ENCODE results near the gene ILDR2. TPM values are rescaled to one million over a fixed set of nuclear protein-coding genes. Genes with fewer than 3 reads are reported as not detected.

Gene ILDR2
- total and polyA plus RNA-seq, 10 of the 15 experiments (the other 5 are each of a cell fraction or from before 2014, with no cell fraction given): 0.05 to 5.3 (median 1.9) TPM

DNA sequence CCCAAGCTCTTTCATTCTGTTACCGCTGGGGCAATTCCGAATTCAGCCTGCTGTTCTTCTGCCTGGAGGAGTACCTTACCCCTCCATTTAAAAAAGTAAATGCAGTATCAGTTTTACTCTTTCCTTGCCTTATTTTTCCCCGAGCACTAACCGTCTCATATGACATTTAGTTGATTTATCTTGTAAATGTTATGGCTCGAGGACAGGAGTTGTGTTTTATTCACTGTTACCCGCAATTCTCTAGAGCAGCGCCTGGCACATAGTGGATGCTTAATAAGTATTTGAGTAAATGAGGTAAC is 98.9 kb downstream of the ILDR2 start:
- intact Hi-C loops (cut with micrococcal nuclease; ENCODE audit: unreplicated experiment) (no loop called here), in situ Hi-C loops (cut with MboI) (no loop called here)
- H3K27ac ChIP-seq (ENCODE audit: control insufficient read depth, insufficient read depth): peak overlapping the region; percentile 13; the same call in 1 of the 2 replicates
- WGBS (ENCODE audit: insufficient coverage, insufficient replicate concordance, low lambda C conversion rate, missing lambda C conversion rate): under 1% methylated on average over 7 of the region's 7 CpGs
- FAIRE-seq (no peak), ATAC-seq (no peak), DNase-seq (ENCODE audit: low read depth, low spot score) (no peak)
- no peaks in the 10 kb centered on the region for H3K9me3 ChIP-seq (replicated peaks; ENCODE audit: control insufficient read depth, insufficient read depth, low read length)
- H4K20me1 ChIP-seq (ENCODE audit: control insufficient read depth, insufficient read depth): no peaks in the 10 kb centered on the region
- no peaks in the 10 kb centered on the region for H3K27me3 ChIP-seq (replicated peaks in 1 of 2; ENCODE audit: control insufficient read depth in 2 of 2, insufficient read depth in 2 of 2, low read length in 1 of 2)
- ChIA-PET SMC1A (ENCODE audit: uncharacterized antibody, unreplicated experiment) (interaction anchor here (0.7 to 1.1 kb wide), 2 partner anchors 182 to 183 kb away, joined by 3 read pairs; no protein-coding TSS in a partner anchor), CTCF (interaction anchor here (0.6 to 2.1 kb wide), 6 partner anchors 21 to 343 kb away, joined by 3 to 10 read pairs (median 4); no protein-coding TSS in a partner anchor), POLR2A (interaction anchor here (1.3 to 1.5 kb wide), 2 partner anchors 12 to 36 kb away, joined by 4 to 10 read pairs; partner anchors contain the start of gene POGK), RAD21 (ENCODE audit: unreplicated experiment) (interaction anchor here (1.1 to 1.6 kb wide), 3 partner anchors 34 to 344 kb away, joined by 8 to 11 read pairs (median 10); partner anchors contain the start of genes POGK and POU2F1)
- H3K9ac ChIP-seq (ENCODE audit: control insufficient read depth, insufficient read depth, low read length): peak overlapping the region; percentile 68
- H2AFZ ChIP-seq (ENCODE audit: control insufficient read depth, low read depth, low read length): peak overlapping the region; percentile 96
- peak overlapping the region; percentile 88 for H3K4me2 ChIP-seq (ENCODE audit: control insufficient read depth, insufficient read depth)
- H3K79me2 ChIP-seq (ENCODE audit: control insufficient read depth, insufficient read depth, low read length): peaks cover 37% of the 10 kb centered on the region
- no peaks in the 10 kb centered on the region; a peak in 1 of 4 replicates for H3K36me3 ChIP-seq (ENCODE audit: control insufficient read depth in 2 of 2, insufficient read depth in 2 of 2, low read length in 1 of 2)
- H3K4me1 ChIP-seq (ENCODE audit: control insufficient read depth, insufficient read depth, low read length): peaks cover 5% of the 10 kb centered on the region; the same call in 1 of the 2 replicates
- H3K4me3 ChIP-seq: peak overlapping the region; percentile 63
- no TSS peak for BruUV-seq (replicated peaks)
- TF ChIP-seq, protein P1, sequence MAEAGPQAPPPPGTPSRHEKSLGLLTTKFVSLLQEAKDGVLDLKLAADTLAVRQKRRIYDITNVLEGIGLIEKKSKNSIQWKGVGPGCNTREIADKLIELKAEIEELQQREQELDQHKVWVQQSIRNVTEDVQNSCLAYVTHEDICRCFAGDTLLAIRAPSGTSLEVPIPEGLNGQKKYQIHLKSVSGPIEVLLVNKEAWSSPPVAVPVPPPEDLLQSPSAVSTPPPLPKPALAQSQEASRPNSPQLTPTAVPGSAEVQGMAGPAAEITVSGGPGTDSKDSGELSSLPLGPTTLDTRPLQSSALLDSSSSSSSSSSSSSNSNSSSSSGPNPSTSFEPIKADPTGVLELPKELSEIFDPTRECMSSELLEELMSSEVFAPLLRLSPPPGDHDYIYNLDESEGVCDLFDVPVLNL (IDR thresholded peaks at IDR 0.05; ENCODE audit: low read depth, low read length): no peak
- TF ChIP-seq ZNF384 (IDR thresholded peaks at IDR 0.05; ENCODE audit: borderline replicate concordance, low read depth, low read length) (no peak), TBL1XR1 (IDR thresholded peaks at IDR 0.05; ENCODE audit: low read depth, low read length) (0 out of 2 replicates have a peak, but pooled peaks have one; percentile 1), RB1 (IDR thresholded peaks at IDR 0.05; ENCODE audit: borderline replicate concordance) (no peak), SMAD1 (IDR thresholded peaks at IDR 0.05; ENCODE audit: low read depth, partially characterized antibody) (no peak), SPI1 (IDR thresholded peaks at IDR 0.05; ENCODE audit: borderline replicate concordance, insufficient read depth, low read depth, low read length) (no peak), RUNX3 (IDR thresholded peaks at IDR 0.05; ENCODE audit: low read length) (no peak), NR2F1 (conservative IDR thresholded peaks at IDR 0.05) (no peak), YBX1 (IDR thresholded peaks at IDR 0.05) (no peak), SREBF2 (IDR thresholded peaks at IDR 0.05; ENCODE audit: low read length) (no peak)
- TF ChIP-seq, protein P2, sequence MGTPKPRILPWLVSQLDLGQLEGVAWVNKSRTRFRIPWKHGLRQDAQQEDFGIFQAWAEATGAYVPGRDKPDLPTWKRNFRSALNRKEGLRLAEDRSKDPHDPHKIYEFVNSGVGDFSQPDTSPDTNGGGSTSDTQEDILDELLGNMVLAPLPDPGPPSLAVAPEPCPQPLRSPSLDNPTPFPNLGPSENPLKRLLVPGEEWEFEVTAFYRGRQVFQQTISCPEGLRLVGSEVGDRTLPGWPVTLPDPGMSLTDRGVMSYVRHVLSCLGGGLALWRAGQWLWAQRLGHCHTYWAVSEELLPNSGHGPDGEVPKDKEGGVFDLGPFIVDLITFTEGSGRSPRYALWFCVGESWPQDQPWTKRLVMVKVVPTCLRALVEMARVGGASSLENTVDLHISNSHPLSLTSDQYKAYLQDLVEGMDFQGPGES (IDR thresholded peaks at IDR 0.05): no peak
- TF ChIP-seq, protein P3, sequence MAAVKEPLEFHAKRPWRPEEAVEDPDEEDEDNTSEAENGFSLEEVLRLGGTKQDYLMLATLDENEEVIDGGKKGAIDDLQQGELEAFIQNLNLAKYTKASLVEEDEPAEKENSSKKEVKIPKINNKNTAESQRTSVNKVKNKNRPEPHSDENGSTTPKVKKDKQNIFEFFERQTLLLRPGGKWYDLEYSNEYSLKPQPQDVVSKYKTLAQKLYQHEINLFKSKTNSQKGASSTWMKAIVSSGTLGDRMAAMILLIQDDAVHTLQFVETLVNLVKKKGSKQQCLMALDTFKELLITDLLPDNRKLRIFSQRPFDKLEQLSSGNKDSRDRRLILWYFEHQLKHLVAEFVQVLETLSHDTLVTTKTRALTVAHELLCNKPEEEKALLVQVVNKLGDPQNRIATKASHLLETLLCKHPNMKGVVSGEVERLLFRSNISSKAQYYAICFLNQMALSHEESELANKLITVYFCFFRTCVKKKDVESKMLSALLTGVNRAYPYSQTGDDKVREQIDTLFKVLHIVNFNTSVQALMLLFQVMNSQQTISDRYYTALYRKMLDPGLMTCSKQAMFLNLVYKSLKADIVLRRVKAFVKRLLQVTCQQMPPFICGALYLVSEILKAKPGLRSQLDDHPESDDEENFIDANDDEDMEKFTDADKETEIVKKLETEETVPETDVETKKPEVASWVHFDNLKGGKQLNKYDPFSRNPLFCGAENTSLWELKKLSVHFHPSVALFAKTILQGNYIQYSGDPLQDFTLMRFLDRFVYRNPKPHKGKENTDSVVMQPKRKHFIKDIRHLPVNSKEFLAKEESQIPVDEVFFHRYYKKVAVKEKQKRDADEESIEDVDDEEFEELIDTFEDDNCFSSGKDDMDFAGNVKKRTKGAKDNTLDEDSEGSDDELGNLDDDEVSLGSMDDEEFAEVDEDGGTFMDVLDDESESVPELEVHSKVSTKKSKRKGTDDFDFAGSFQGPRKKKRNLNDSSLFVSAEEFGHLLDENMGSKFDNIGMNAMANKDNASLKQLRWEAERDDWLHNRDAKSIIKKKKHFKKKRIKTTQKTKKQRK (IDR thresholded peaks at IDR 0.05; ENCODE audit: low read depth, low read length): no peak
- TF ChIP-seq, protein P4, sequence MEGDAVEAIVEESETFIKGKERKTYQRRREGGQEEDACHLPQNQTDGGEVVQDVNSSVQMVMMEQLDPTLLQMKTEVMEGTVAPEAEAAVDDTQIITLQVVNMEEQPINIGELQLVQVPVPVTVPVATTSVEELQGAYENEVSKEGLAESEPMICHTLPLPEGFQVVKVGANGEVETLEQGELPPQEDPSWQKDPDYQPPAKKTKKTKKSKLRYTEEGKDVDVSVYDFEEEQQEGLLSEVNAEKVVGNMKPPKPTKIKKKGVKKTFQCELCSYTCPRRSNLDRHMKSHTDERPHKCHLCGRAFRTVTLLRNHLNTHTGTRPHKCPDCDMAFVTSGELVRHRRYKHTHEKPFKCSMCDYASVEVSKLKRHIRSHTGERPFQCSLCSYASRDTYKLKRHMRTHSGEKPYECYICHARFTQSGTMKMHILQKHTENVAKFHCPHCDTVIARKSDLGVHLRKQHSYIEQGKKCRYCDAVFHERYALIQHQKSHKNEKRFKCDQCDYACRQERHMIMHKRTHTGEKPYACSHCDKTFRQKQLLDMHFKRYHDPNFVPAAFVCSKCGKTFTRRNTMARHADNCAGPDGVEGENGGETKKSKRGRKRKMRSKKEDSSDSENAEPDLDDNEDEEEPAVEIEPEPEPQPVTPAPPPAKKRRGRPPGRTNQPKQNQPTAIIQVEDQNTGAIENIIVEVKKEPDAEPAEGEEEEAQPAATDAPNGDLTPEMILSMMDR (IDR thresholded peaks at IDR 0.05 in 2 of 3, conservative IDR thresholded peaks at IDR 0.05 in 1 of 3; ENCODE audit: control insufficient read depth in 2 of 3, extremely low read depth in 1 of 3, insufficient read depth in 1 of 3, low read depth in 3 of 3, low read length in 3 of 3): peak in 2 of 3 experiments; percentile 24 to 27; a peak in 2 of 6 replicates
- TF ChIP-seq, protein P5, sequence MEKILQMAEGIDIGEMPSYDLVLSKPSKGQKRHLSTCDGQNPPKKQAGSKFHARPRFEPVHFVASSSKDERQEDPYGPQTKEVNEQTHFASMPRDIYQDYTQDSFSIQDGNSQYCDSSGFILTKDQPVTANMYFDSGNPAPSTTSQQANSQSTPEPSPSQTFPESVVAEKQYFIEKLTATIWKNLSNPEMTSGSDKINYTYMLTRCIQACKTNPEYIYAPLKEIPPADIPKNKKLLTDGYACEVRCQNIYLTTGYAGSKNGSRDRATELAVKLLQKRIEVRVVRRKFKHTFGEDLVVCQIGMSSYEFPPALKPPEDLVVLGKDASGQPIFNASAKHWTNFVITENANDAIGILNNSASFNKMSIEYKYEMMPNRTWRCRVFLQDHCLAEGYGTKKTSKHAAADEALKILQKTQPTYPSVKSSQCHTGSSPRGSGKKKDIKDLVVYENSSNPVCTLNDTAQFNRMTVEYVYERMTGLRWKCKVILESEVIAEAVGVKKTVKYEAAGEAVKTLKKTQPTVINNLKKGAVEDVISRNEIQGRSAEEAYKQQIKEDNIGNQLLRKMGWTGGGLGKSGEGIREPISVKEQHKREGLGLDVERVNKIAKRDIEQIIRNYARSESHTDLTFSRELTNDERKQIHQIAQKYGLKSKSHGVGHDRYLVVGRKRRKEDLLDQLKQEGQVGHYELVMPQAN (conservative IDR thresholded peaks at IDR 0.05): no peak
